K562 (cell line): Measurements from ENCODE around the gene AZU1. TPM values are rescaled to one million over a fixed set of nuclear protein-coding genes. Genes with fewer than 3 reads are reported as not detected.
A peak's percentile ranks its signal among the peaks of the same experiment; 100 is the strongest.

Experiments
- ATAC-seq: fragments of 200-7000 bp; cut with Tn5 transposase; 3 replicates; pipeline ENCODE4 v1.9.1; 2020; ENCODE audit warnings: moderate library complexity
- BruUV-seq: library from RNA; stranded (reverse); fragments of 400-500 nt; replicated peaks from 2 replicates; lab custom pipeline; 2021; lab: Mats Ljungman, UMichigan
- CTCF ChIA-PET: fragments of 300-600 bp; formaldehyde crosslinking; extraction: SDS; loops from one replicate; lab custom pipeline; 2021; ENCODE audit warnings: low intra/inter-chr PET ratio; lab: Yijun Ruan, JAX
- POLR2A ChIA-PET: fragments of 300-600, 350-650 bp; sonication (Branson Sonifier 250); formaldehyde crosslinking; extraction: SDS; loops from one replicate; lab custom pipeline; 2021; ENCODE audit warnings: antibody characterized with exemption, inconsistent platforms; lab: Yijun Ruan, JAX
- DNase-seq, 4 experiments: peaks; one replicate each; pipeline versions ENCODE4 v3.0.0 to v3.0.0-alpha.2; 2011 to 2018; ENCODE audit warnings: low spot score in 3 of 4, mixed read lengths in 3 of 4; ENCODE audit errors: extremely low read depth in 1 of 4
- FAIRE-seq: peaks from 2 replicates; lab custom pipeline; 2011; peaks lifted over from hg19 to GRCh38; lab: Jason Lieb, UNC
- H2AFZ ChIP-seq: 2 replicates; pipeline ENCODE4 v1.6.0; 2011; ENCODE audit warnings: low read depth, low read length, control low read depth, inconsistent platforms
- H3K27ac ChIP-seq: fragments of 200-600 bp; 3 replicates; pipeline ENCODE4 v1.8.0; 2011; ENCODE audit warnings: low read depth, mild to moderate bottlenecking, control low read depth, inconsistent platforms, low read length, moderate library complexity, mixed read lengths; ENCODE audit errors: extremely low read depth
- H3K27me3 ChIP-seq, 2 experiments: fragments of 300-600 bp in 1 of 2; 2 replicates in 1 of 2; 3 replicates in 1 of 2; pipeline versions ENCODE4 v1.6.0 to v1.8.0; 2011; ENCODE audit warnings: inconsistent platforms in 2 of 2, low read length in 2 of 2, mild to moderate bottlenecking in 1 of 2, mixed read lengths in 1 of 2, moderate library complexity in 1 of 2; ENCODE audit not compliant: control insufficient read depth in 2 of 2, insufficient read depth in 2 of 2
- H3K36me3 ChIP-seq: fragments of 300-600 bp; 3 replicates; pipeline ENCODE4 v1.8.0; 2011; ENCODE audit warnings: mild to moderate bottlenecking, low read length, inconsistent platforms; ENCODE audit not compliant: control insufficient read depth, insufficient read depth
- H3K4me1 ChIP-seq, 2 experiments: fragments of 200-600 bp in 1 of 2; replicated peaks in 1 of 2; 2 replicates in 1 of 2; 3 replicates in 1 of 2; pipeline versions ENCODE4 v1.5.1 to v1.8.0; 2011; ENCODE audit warnings: inconsistent platforms in 2 of 2, low read length in 2 of 2, mild to moderate bottlenecking in 1 of 2, mixed read lengths in 1 of 2, moderate library complexity in 1 of 2; ENCODE audit not compliant: control insufficient read depth in 2 of 2, insufficient read depth in 2 of 2
- H3K4me2 ChIP-seq: 2 replicates; pipeline ENCODE4 v1.6.1; 2011; ENCODE audit warnings: low read length, control low read depth, inconsistent platforms, mixed read lengths; ENCODE audit not compliant: insufficient read depth
- H3K4me3 ChIP-seq: fragments of 200-600 bp; sonication (generic), shearing (Covaris generic); 2 replicates; pipeline ENCODE4 v1.5.1; 2016; ENCODE audit warnings: control low read depth, inconsistent platforms
- H3K79me2 ChIP-seq: fragments of 200-600 bp; 3 replicates; pipeline ENCODE4 v1.8.0; 2011; ENCODE audit warnings: low read length, inconsistent platforms; ENCODE audit not compliant: control insufficient read depth, insufficient read depth
- H3K9ac ChIP-seq, 2 experiments: 2 replicates each; pipeline versions ENCODE4 v1.6.0 to v1.6.1; 2011; ENCODE audit warnings: low read depth in 2 of 2, low read length in 2 of 2, control low read depth in 1 of 2, inconsistent platforms in 1 of 2, mild to moderate bottlenecking in 1 of 2, mixed read lengths in 1 of 2; ENCODE audit not compliant: insufficient read depth in 1 of 2
- H3K9me1 ChIP-seq: one replicate; pipeline ENCODE4 v1.6.0; 2011; ENCODE audit warnings: inconsistent platforms, mild to moderate bottlenecking, low read length, moderate library complexity; ENCODE audit not compliant: control insufficient read depth, insufficient read depth
- H3K9me3 ChIP-seq: replicated peaks from 2 replicates; pipeline ENCODE4 v1.5.1; 2011; ENCODE audit warnings: low read depth, low read length, inconsistent platforms; ENCODE audit not compliant: control insufficient read depth, insufficient read depth
- H4K20me1 ChIP-seq: replicated peaks from 2 replicates; pipeline ENCODE4 v1.6.1; 2011; ENCODE audit warnings: low read length, inconsistent platforms, mixed read lengths; ENCODE audit not compliant: control insufficient read depth, insufficient read depth
- COPS2 ChIP-seq: fragments of 450-650 bp; conservative IDR thresholded peaks from 2 replicates; pipeline ENCODE4 v1.6.1; 2016; ENCODE audit warnings: mild to moderate bottlenecking, moderate library complexity
- E2F6 ChIP-seq, 2 experiments: IDR thresholded peaks; 2 replicates each; pipeline ENCODE4 v1.6.1; 2011; ENCODE audit warnings: borderline replicate concordance in 1 of 2, control low read depth in 1 of 2, low read depth in 1 of 2, low read length in 1 of 2, mild to moderate bottlenecking in 1 of 2, mixed read lengths in 1 of 2, moderate library complexity in 1 of 2; ENCODE audit not compliant: insufficient read depth in 1 of 2, insufficient read length in 1 of 2, poor library complexity in 1 of 2, severe bottlenecking in 1 of 2; ENCODE audit errors: extremely low read depth in 1 of 2
- FOXO4 ChIP-seq: fragments of 450-650 bp; formaldehyde crosslinking; IDR thresholded peaks from 2 replicates; pipeline ENCODE4 v1.4.0; 2020; ENCODE audit warnings: mild to moderate bottlenecking, moderate library complexity
- HDAC1 ChIP-seq, 2 experiments: fragments of 450-650 bp; IDR thresholded peaks; 2 replicates each; pipeline ENCODE4 v1.6.1; 2016 to 2017; ENCODE audit warnings: inconsistent platforms in 1 of 2, mild to moderate bottlenecking in 1 of 2, moderate library complexity in 1 of 2
- MED1 ChIP-seq: sonication (generic); formaldehyde crosslinking; IDR thresholded peaks from 2 replicates; pipeline ENCODE4 v1.8.1; 2023; ENCODE audit warnings: missing genetic modification reagents, borderline replicate concordance
- NRF1 ChIP-seq, 2 experiments: fragments of 450-650 bp; IDR thresholded peaks in 1 of 2; conservative IDR thresholded peaks in 1 of 2; 2 replicates each; pipeline ENCODE4 v1.6.1; 2014; ENCODE audit warnings: mild to moderate bottlenecking in 2 of 2
- RAD21 ChIP-seq, 2 experiments: fragments of 250-450 bp in 1 of 2; fragments of 450-650 bp in 1 of 2; sonication (Bioruptor Pico) in 1 of 2; formaldehyde crosslinking in 1 of 2; IDR thresholded peaks in 1 of 2; conservative IDR thresholded peaks in 1 of 2; 2 replicates each; pipeline versions ENCODE4 v1.4.0 to v1.8.0; 2020 to 2022; ENCODE audit warnings: mild to moderate bottlenecking in 2 of 2, moderate library complexity in 1 of 2
- TFE3 ChIP-seq: fragments of 450-650 bp; formaldehyde crosslinking; IDR thresholded peaks from 2 replicates; pipeline ENCODE4 v1.4.0; 2020; ENCODE audit warnings: mild to moderate bottlenecking, mixed read lengths
- XRCC5 ChIP-seq: fragments of 200-400 bp; formaldehyde crosslinking; IDR thresholded peaks from 2 replicates; pipeline ENCODE4 v1.6.1; 2017; ENCODE audit warnings: low read depth, mild to moderate bottlenecking, low read length
- ZBTB17 ChIP-seq: fragments of 450-650 bp; formaldehyde crosslinking; IDR thresholded peaks from 2 replicates; pipeline ENCODE4 v1.4.0; 2020; ENCODE audit warnings: mild to moderate bottlenecking
- ZBTB33 ChIP-seq: sonication (generic); formaldehyde crosslinking; IDR thresholded peaks from 2 replicates; pipeline ENCODE4 v1.8.1; 2023; ENCODE audit warnings: mild to moderate bottlenecking, missing genetic modification reagents
- ZFX ChIP-seq: sonication (generic); formaldehyde crosslinking; IDR thresholded peaks from 2 replicates; pipeline ENCODE4 v1.8.0; 2022; ENCODE audit warnings: mild to moderate bottlenecking, missing genetic modification reagents, moderate library complexity
- ZNF121 ChIP-seq: sonication (generic); formaldehyde crosslinking; conservative IDR thresholded peaks from 2 replicates; pipeline ENCODE4 v1.8.0; 2022; ENCODE audit warnings: missing genetic modification reagents
- WGBS: fragments of 100-300 bp; shearing (Covaris generic); methylation state at CpG from one replicate; pipeline ENCODE4 v1.1.6; 2016; ENCODE audit warnings: low coverage, mixed read lengths; ENCODE audit not compliant: insufficient coverage; ENCODE audit errors: missing lambda C conversion rate; 5-methylcytosine and 5-hydroxymethylcytosine counted together
- in situ Hi-C: fragments of 300-500 bp; cut with MboI; formaldehyde crosslinking; loops from 4 replicates; pipeline ENCODE4 v1.15.0; 2018; ENCODE audit warnings: inconsistent platforms, mixed read lengths
- intact Hi-C: fragments of 100-400 bp; cut with micrococcal nuclease; formaldehyde crosslinking; loops from 2 replicates; pipeline ENCODE4 v1.14.2; 2022
- polyA plus RNA-seq, 8 experiments: library from polyadenylated mRNA; depleted of rRNA in 4 of 8; stranded (reverse) in 5 of 8; unstranded in 3 of 8; fragments of >200 nt; fragmentation: Nextera tagmentation in 2 of 8; fragmentation: Illumina TruSeq in 1 of 8; extraction: Ambion mirVana in 2 of 8; extraction: Trizol in 1 of 8; gene quantifications; 2 replicates each; pipeline versions ENCODE4 v1.2.1 to v1.2.3, GENCODE V29; 2011 to 2014; ENCODE audit warnings: inconsistent platforms in 1 of 8, missing spikeins in 1 of 8
- total RNA-seq, 7 experiments: library from RNA; depleted of rRNA in 6 of 7; stranded (reverse); fragments of >200 nt in 6 of 7; fragmentation: Illumina TruSeq in 2 of 7; extraction: Trizol in 2 of 7; gene quantifications; 2 replicates each; pipeline versions ENCODE4 v1.2.1 to v1.2.3, GENCODE V29; 2011 to 2021; ENCODE audit warnings: low replicate concordance in 1 of 7

Gene AZU1
- total and polyA plus RNA-seq, 9 of the 15 experiments (the other 6 are each of a cell fraction or from before 2014, with no cell fraction given): 0.29 to 1.9 (median 0.59) TPM; not detected in 3

- peak in 1 of 2 experiments; percentile 44 for TF ChIP-seq E2F6 (IDR thresholded peaks at IDR 0.05; ENCODE audit: borderline replicate concordance in 1 of 2, extremely low read depth in 1 of 2, insufficient read depth in 1 of 2, insufficient read length in 1 of 2, low read depth in 1 of 2, low read length in 1 of 2, poor library complexity in 1 of 2, severe bottlenecking in 1 of 2)
- TF ChIP-seq, all 486 proteins: peak for 11
Measured at GRCh38 chr19:792306-792885, 35.2 kb upstream of the AZU1 start (continued).

- Histone ChIP-seq H3K79me2 (peaks cover 33% of the 10 kb centered on the region), H4K20me1 (peaks cover 8% of the 10 kb centered on the region), H3K9ac (peak overlapping the region in 1 of 2 experiments; percentile 36; a peak in 1 of 4 replicates), H2AFZ (peak overlapping the region; percentile 21; the same call in 1 of the 2 replicates), H3K9me3 (peaks cover 3% of the 10 kb centered on the region; the same call in 1 of the 2 replicates), H3K36me3 (peaks cover 8% of the 10 kb centered on the region; the same call in 1 of the 3 replicates), H3K4me3 (no peak overlapping the region), H3K9me1 (no peaks in the 10 kb centered on the region), H3K4me1 (peaks cover 39 to 81% of the 10 kb centered on the region in 2 experiments), H3K27ac (no peak overlapping the region), H3K27me3 (no peaks in the 10 kb centered on the region), H3K4me2 (no peak overlapping the region)
- WGBS: 98% methylated on average over 11 of the region's 12 CpGs
- no TSS peak for BruUV-seq
- POLR2A ChIA-PET: no interaction called here
- intact Hi-C loops (no loop called here), in situ Hi-C loops (no loop called here)
- DNase-seq (no peak), FAIRE-seq (no peak), ATAC-seq (no peak)
- CTCF ChIA-PET: no interaction called here
- TF ChIP-seq ZBTB17 (CRISPR knock-in tag) (no peak), FOXO4 (CRISPR knock-in tag) (no peak), NRF1 (conservative IDR thresholded peaks at IDR 0.05 in 1 of 2, IDR thresholded peaks at IDR 0.05 in 1 of 2) (no peak), ZFX (CRISPR knock-in tag) (no peak), COPS2 (no peak), ZNF121 (no peak), XRCC5 (no peak), RAD21 (CRISPR knock-in tag; conservative IDR thresholded peaks at IDR 0.05 in 1 of 2, IDR thresholded peaks at IDR 0.05 in 1 of 2) (no peak), TFE3 (CRISPR knock-in tag) (no peak), HDAC1 (IDR thresholded peaks at IDR 0.05) (no peak), MED1 (CRISPR knock-in tag) (0 out of 2 replicates have a peak, but pooled peaks have one; percentile 18), ZBTB33 (CRISPR knock-in tag) (peak; percentile 61)
Measured at GRCh38 chr19:793806-794205, 33.8 kb upstream of the AZU1 start.
